Stimulated activated CD4-positive, alpha-beta T cell treated with anti-CD3 and anti-CD28 coated beads, Interleukin-12 subunit alpha, Interleukin-12 subunit beta, amount 100 ng/mL, for 24 hours (primary cell): ENCODE results near the gene SERINC5.
"Not testable (repeated sequence)": the region's sequence is repeated elsewhere in the genome, so short reads cannot be mapped to it uniquely, and the experiment has no call there.

Source experiments
- DNase-seq, 2 experiments: peaks; one replicate each; pipeline ENCODE4 v3.0.0-alpha.2; 2020; ENCODE audit warnings: low read depth in 2 of 2

Gene SERINC5

DNA sequence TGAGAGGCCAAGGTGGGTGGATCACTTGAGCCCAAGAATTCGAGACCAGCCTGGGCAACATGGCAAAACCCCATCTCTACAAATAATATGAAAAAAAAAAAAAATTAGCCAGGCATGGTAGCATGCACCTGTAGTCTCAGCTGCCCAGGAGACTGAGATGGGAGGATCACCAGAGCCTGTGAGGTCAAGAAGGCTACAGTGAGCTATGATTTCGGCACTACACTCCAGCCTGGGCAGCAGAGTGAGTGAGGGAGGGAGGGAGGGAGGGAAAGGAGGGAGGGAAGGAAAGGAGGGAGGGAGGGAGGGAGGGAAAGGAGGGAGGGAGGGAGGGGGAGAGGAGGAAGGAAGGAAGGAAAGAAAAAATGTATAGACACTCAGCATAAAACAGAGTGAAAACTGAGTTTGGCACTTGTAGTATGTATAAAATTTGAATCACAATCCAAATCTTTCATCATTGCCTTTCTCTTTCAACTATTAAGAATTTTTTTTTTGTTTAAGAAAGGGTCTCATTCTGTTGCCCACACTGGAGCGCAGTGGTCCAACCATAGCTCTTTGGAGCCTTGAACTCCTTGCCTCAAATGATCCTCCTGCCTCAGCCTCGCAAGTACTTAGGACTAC is 27.8 kb downstream of the SERINC5 start:
- no peak for DNase-seq

DNA sequence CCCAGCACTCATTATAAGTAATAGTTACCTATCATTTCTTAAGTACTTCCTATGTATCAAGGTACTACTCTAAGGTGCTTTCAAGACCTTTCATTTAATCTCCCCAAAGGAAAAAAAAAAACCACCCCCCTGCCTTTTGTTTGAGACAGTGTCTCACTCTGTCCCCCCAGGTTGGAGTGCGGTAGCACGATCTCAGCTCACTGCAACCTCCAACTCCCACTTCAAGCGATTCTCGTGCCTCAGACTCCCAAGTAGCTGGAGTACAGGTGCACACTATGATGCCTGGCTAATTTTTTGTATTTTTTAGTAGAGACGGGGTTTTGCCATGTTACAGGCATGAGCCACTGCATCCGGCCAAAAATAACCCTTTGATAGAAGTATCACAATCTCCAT is 29.9 kb downstream of the SERINC5 start:
- no peak for DNase-seq

DNA sequence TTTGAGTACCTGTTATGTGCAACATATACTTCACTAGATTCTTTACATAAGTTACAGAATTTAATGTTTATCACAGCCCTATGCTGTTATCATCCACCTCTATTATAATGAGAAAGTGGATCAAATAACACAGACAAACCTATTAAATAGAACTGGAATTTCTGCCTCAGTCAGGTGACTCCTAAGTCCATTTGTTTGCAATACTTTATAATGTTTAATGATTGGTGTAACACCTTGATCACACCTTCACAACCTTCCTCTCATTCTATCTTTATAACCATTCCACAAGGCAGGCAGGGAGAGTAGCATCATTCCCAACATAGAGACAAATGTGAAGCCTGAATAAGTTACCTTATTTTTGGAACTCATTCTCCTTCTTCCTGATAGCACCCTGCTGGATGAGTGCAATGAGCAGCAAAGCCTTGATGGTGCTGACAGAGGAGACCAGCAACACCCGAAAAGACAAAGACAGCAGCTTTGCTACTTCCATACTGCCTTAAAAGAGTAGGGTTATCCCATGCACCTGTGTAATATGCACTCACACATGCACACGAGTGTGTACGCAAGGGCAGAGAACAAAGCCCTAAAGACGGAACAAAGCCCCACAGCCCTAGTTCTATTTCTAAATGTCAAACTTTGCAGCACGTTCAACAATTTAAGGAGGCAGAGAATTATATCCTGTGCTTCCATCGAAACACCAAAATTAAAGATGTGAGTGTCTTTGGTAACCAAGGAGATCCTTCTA is 30.5 kb downstream of the SERINC5 start:
- no peak for DNase-seq

DNA sequence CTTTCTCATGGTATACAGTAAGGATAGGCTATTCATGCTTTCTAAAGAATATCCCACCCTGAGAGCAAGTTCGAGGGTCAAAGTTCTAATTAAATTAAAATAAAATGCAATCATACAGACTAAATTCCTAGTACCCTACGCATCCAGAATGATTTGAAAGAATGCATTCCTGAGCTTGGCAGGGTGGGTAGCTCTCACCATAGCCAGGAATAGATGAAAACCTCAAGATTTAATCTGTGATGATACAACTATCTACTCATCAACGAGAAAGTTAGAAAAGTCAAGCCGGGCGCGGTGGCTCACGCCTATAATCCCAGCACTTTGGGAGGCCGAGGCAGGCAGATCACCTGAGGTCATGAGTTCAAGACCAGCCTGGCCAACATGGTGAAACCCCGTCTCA is 32.3 kb downstream of the SERINC5 start:
- no peak for DNase-seq

DNA sequence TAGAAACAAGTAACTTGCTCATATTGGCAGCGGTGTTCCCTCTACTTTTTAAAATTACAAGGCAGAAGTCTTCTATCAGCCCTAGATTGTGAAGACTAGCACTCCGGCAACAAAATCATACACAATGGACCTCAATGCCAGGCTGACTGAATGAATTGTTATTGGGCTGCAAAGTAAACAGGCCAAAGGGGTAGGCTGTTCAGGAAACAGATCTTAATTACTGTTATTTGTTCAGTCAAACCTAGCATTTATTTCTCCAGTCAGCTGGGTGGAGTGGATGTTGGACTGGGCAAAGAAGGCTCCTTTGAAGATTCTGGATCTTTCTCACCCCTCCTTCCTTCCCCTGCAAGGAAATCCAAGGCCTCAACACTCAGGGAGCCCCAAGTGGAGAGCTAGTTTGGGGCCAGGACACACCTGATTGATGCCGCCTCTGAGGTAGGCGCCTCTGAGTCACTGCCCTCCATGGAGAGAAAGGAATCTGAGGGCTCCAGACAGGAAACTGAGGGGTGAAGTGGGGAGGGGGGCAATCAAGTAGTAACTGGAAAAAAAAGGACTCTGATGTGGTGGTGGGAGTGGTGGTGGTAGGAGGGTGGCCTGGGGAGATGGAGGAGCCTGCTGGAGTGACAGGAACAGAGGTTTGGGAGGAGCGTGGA is 35.5 kb downstream of the SERINC5 start:
- no peak for DNase-seq

DNA sequence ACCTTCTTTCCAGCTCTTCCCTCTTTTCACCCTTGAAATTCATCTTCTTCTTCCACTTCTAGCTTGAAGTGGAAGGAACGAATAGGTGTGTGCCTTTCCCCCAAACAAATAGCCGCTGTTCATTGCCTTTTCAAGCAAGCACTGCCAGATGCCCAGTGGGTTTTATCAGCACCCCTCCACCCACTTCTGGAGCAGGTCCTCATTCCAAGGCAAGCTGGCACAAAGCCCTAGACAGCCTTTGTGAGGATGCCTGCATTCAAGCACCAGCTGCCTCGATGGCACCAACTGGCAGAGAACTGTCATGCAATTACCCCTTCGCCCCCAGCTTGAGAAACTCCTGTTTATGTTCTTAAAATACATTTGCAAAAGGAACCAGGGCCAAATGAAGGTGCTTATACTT is 36.5 kb downstream of the SERINC5 start:
- no peak for DNase-seq

DNA sequence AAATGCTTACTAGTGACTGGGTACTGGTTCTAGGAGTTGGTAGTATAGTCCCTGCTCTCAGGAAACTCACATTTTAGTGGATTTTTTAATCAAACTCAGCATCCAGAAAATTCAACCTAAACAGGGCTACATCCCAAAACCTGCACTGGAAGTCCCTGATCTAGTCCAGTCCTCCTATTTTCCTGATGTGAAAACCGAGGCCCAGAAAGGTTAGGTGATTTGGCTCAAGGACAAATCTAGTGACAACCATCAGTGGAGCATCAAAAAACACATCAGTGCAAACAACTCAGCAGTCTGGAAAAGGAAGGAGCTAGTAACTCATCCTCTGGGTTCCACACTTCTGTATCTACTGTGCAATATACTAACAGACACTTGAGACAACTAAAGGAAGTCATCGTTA is 38.2 kb downstream of the SERINC5 start:
- no peak for DNase-seq

DNA sequence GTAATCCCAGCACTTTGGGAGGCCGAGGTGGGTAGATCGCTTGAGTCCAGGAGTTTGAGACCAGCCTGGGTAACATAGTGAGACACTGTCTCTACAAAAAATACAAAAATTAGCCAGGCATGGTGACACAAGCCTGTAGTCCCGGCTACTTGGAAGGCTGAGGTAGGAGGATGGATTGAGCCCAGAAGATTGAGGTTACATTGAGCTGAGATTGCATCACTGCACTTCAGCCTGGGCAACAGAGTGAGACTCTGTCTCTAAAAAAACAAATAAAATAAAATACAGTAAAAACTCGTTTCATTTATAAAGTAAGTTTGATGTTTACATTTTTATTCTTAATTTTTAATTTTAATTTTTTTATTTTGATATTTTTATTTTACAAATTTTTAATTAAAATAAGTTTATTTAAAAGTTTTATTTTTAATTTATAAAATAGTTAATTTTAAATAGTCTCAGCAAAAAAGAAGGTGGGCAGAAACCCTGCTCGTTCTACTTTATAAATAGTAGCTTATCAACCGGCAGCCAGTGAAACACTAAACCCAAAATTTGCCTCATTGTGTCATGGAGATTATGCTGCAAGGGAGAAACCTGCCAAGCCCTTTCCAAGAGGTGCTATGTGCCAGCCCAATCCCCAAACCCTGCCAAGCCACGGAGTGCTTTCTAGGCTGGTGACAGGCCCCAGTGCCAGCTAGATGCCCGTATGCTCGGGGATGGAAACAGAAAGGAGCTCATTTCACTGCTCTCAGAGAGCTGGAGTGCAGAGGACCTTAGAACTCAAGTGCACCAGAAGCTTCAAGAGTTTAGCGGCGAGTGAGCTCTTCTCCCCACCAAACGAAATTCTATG is 38.9 kb downstream of the SERINC5 start:
- DNase-seq, result peak; percentile 26 to 29

DNA sequence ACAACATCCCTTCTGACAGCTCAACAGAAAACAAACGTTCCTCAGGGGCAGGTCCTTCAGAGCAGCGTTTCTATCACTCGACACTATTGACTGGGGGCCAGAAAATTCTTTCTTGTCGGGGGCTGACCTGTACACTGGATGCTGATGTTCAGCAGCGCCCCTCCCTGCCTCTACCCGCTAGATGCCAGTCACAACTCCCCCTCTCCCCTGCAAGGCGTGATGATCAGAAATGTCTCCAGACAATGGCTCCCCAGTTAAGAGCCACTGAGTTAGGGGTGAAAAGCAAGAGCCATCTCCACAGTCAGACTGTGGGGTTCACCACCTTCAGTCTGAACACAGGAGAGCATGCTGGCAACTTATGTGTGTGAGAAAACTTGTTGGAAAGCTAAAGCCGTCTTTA is 39.8 kb downstream of the SERINC5 start:
- DNase-seq, result no peak

DNA sequence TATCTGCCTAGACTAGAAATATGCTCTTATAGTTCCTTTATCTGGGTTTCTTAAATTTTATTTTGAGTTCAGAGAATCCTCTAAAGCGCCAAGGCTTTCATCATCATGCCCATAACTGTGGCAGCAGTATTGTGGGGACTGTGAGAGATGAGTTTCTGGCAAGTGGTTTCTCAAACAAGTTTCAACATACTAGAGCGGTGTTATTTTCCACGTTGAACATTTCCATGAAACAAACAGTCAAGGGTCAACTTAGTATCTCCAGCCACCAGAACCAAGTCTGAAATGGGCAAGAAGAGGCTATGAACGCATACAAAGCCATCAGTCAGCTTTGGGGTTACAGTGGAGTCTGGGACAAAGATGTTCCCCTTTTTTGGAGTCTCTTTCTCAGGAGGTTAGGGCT is 40.3 kb downstream of the SERINC5 start:
- DNase-seq, result no peak

DNA sequence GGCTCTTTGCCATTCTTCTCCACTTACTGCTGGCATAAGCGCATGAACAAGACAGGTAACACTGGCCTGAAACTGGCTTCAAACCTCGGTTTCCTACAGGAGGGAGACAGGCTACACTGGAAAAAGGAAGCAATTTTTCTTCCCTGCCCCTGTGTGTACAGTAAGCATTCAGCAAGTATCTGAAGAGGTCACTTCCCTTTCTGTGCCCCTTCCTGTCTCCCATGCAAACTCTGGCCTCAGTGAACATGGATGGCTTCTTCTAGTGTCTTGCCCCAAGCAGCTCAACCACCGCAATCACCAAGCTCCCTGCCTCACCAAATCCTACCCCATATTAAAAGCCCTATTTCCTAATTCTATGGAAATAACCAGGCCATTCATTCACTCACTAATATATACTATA is 42.4 kb downstream of the SERINC5 start:
- DNase-seq, result no peak

DNA sequence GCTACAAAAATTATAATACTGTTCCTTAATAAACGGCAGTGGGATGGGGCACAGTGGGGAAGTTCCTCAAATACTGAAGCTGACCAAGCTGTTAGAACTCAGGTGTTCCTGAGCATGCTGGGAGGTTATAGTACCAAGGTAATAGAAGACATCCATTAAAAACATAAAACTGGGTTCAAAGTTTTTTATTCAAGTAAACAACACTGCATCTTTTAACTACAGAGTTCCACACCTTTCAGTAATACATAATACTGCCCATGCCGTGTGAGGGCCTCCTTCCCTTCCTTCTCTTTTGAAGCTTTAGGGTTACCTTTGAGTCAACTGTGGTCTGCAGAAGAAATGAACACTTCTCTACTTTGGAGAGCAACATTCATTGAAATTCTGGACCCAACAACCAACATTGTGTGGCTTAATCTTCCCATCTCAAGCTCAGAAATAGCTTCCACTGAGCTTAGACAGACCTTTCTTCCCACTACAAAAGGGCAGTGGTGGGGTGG is 43.6 kb downstream of the SERINC5 start:
- no peak for DNase-seq

DNA sequence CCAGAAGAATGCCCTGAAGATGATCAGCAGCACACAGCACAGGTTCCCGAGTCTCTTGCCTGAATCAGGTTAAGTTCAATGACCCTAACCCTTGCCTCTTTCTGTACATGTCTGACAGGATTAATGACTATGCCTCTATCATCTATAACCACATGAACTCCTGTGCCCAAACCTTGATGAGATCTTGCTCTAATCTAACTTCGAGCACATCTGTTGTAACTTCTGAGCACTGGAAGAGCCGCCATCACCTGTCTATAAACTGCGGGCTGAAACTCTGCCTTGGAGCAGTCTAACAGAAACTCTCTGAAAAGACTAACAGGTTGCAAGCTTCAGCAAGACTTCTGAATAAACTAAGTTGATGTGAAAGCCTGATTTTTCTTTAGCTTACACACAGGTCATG is 44.5 kb downstream of the SERINC5 start:
- DNase-seq, result no peak

DNA sequence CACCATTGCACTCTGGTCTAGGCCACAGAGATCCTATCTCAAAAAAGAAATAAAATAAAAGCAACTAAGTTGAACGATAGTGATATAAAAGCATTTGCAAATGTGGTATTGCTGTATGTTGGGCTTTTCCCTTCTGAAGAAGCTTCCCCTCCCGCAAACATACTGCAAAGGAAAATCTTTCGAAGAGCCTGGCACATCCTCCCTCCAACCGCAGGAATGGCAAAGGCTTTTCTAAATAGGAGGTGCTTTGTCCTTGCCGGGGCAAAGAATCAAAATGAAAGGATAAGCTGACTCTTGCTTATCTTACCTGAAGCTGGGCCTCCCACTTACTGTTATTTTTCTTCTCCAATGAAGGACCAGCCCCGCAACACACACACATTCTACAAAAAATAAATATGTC is 45.8 kb downstream of the SERINC5 start:
- no peak for DNase-seq

DNA sequence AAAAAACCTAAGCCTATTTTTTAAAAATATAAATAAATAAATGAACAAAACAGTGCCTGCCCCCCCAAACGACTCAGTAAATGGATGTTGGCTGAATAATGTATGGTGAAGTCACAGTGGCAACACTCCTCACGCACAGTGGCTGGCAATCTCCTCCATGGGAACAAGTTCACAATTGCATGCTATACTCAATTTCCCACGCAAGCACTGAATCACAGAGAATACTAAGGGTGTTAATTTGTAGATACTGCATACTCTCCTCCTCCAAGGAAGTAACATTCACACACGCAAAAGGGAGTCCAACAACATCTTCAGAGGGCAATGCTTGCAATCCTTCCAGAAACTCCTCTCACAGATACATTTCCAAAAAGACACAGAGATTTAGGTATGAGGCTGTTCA is 47.5 kb downstream of the SERINC5 start:
- no peak for DNase-seq

DNA sequence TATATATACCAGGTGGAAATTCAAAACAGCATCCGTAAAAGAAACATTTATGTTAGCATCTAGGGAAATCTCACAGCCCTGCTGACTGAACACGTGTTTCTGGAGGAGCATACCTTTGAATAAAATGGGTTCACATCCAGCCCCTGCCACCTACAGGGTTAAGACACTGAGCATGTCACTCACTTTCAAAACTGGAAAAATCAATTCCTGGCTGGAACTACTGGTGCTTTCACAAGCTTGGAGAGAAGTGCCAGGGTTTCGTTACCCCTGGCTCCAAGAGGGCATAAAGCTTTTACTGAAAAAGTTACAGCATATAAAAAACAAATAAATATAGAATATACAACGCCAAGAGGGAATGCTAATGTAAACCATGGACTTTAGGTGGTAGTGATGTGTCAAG is 48.0 kb downstream of the SERINC5 start:
- no peak for DNase-seq

DNA sequence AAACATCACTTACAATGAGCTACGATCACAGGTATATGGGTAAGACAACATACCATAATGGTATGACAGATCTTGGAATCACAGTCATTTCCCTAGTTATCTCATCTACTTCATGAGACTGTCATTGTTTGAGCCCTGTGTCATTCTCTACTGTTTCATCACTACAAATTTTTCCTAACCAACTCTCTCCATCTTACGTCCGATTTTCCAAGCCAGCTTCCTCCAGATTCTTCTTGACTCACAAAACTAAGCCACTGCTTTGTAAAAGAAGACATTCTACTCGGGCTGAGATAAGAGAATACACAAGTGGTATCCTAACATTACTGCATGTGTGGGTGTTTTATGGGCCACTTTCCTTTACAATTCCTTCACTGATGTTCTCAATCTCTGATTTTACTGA is 49.6 kb downstream of the SERINC5 start:
- DNase-seq, result no peak

DNA sequence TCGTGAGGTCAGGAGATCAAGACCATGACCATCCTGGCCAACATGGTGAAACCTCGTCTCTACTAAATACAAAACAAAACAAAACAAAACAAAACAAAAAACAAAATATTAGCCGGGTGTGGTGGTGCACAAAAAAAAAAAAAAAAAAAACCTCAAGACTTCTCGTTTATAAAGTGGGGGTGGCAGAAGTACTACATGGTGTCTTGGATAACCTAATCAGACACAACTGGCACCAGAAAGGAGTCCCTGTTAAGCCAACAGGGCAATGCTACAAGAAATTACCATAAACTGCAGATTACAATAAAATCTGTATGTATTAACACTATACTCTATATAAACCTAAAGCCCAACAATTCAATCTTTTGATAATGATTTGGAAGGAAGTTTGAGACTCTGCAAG is 50.0 kb downstream of the SERINC5 start:
- no peak for DNase-seq

DNA sequence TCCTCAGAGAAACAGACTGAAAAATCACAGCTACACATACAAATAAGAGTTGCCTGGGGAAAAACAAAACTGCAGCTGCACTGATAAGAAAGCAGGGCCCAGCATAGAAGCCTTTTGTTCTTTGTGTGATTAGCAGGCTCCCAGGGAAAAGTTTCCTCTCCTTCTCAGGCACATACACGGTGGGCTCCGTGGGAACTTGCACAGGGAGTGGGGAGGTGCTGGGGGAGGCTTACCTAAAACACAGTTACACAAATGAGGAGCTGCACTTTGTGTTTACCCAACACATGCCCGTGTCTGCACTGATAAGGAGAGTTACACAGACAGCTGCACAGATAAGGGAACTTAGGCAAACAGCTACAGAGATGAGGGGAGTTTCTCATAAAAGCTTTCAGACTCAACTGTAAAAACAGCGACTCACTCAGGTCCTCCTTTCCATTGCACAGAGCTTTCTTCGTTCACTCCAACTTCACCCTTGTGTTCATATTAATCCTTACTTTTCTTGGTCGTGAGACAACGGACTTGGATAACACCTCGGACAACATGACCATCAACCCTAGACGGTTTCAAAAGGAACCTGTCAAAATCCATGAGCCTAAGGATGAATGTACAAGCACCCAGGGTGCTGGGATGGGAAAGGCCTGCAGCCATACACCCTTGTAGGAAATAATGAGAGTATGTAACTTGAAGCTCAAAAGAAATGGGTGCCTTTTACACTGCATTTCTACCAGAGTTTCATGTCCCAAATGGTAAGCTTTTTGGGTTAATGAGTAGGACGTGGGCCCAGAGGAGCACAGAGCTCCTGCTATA is 50.8 kb downstream of the SERINC5 start:
- no peak for DNase-seq

DNA sequence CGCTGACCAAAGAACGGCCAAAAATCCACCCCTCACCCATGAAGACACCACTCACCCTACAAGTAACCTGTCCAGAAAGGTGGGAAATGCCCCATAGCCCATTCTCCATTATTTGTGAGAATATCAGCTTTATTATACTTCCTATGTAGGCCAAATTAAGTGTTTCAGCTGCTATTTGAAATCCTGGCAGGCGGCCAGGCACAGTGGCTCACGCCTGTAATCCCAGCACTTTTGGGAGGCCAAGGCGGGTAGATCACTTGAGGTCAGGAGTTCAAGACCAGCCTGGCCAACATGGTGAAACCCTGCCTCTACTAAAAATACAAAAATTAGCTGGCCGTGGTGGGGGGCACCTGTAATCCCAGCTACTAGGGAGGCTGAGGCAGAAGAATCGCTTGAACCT is 54.1 kb downstream of the SERINC5 start:
- DNase-seq, result not testable (repeated sequence)

DNA sequence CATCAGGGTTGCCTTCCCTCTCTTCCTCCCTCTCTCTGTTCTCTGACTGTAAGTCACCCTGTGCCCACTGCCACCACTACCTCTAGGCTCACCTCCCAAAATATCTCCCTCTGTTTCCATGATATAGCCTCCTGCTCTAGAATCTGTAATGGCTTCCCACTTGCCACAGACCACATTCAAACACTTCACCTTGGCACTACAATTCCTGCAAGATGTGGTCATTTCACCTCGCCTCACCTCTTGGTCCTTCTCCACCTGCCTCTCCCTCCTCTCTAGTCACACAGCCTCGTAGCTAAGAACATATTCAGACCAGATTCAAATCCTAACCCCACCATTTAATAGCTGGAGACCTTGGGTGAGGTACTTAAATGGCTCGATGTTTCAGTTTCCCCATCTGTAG is 56.9 kb downstream of the SERINC5 start:
- DNase-seq, result no peak
